Astrocyte (in vitro differentiated cells and primary cell): ENCODE measurements around the gene DISC1.

Experiments used
- EZH2 ChIP-seq: IDR thresholded peaks from 2 replicates; pipeline ENCODE4 v1.6.1; 2012; ENCODE audit warnings: mild to moderate bottlenecking, low read length, inconsistent platforms; ENCODE audit not compliant: insufficient read depth
- TF ChIP-seq, protein P1 (sequence below): IDR thresholded peaks from 2 replicates; pipeline ENCODE4 v1.5.1; 2011; ENCODE audit warnings: low read depth, mild to moderate bottlenecking, inconsistent platforms, low read length, moderate library complexity; ENCODE audit not compliant: insufficient read depth

DNA sequence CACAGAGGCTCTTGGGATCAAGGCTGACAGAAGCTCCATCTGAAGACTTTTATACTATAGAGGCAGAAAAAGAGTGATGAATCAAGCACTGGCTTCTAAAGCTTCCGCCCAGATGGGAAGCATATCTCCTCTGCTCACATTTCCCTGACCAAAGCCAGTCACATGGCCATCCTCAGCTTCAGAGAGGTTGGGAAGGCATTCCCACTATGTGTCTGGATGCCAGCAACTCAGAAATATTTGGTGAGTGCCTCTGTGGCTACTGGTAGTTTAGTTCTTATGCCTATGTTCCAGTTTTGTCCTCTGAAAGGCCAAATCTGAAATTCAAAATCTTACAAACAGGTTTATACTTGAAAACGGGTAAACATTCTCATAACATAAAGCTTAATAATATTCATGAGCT, 9.9 kb upstream of the DISC1 start:
- TF ChIP-seq, protein P1, sequence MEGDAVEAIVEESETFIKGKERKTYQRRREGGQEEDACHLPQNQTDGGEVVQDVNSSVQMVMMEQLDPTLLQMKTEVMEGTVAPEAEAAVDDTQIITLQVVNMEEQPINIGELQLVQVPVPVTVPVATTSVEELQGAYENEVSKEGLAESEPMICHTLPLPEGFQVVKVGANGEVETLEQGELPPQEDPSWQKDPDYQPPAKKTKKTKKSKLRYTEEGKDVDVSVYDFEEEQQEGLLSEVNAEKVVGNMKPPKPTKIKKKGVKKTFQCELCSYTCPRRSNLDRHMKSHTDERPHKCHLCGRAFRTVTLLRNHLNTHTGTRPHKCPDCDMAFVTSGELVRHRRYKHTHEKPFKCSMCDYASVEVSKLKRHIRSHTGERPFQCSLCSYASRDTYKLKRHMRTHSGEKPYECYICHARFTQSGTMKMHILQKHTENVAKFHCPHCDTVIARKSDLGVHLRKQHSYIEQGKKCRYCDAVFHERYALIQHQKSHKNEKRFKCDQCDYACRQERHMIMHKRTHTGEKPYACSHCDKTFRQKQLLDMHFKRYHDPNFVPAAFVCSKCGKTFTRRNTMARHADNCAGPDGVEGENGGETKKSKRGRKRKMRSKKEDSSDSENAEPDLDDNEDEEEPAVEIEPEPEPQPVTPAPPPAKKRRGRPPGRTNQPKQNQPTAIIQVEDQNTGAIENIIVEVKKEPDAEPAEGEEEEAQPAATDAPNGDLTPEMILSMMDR, result no peak
- no peak for TF ChIP-seq EZH2
